GM20000 (cell line): ENCODE data around the gene POLR3GL.
"Not testable (repeated sequence)": the region's sequence is repeated elsewhere in the genome, so short reads cannot be mapped to it uniquely, and the experiment has no call there.

Experiments used
- DNase-seq: peaks from one replicate; pipeline ENCODE4 v3.0.0; 2012; ENCODE audit warnings: low spot score
- TF ChIP-seq, protein P1 (sequence below): IDR thresholded peaks from 2 replicates; pipeline ENCODE4 v1.5.1; 2012; ENCODE audit warnings: mild to moderate bottlenecking, control low read depth; ENCODE audit errors: extremely low read depth, missing control alignments

The POLR3GL gene

GRCh38 chr1:146019231-146020057, 55.0 kb downstream of the POLR3GL start:
- TF ChIP-seq, protein P1, sequence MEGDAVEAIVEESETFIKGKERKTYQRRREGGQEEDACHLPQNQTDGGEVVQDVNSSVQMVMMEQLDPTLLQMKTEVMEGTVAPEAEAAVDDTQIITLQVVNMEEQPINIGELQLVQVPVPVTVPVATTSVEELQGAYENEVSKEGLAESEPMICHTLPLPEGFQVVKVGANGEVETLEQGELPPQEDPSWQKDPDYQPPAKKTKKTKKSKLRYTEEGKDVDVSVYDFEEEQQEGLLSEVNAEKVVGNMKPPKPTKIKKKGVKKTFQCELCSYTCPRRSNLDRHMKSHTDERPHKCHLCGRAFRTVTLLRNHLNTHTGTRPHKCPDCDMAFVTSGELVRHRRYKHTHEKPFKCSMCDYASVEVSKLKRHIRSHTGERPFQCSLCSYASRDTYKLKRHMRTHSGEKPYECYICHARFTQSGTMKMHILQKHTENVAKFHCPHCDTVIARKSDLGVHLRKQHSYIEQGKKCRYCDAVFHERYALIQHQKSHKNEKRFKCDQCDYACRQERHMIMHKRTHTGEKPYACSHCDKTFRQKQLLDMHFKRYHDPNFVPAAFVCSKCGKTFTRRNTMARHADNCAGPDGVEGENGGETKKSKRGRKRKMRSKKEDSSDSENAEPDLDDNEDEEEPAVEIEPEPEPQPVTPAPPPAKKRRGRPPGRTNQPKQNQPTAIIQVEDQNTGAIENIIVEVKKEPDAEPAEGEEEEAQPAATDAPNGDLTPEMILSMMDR, result no peak
- no peak for DNase-seq

DNA sequence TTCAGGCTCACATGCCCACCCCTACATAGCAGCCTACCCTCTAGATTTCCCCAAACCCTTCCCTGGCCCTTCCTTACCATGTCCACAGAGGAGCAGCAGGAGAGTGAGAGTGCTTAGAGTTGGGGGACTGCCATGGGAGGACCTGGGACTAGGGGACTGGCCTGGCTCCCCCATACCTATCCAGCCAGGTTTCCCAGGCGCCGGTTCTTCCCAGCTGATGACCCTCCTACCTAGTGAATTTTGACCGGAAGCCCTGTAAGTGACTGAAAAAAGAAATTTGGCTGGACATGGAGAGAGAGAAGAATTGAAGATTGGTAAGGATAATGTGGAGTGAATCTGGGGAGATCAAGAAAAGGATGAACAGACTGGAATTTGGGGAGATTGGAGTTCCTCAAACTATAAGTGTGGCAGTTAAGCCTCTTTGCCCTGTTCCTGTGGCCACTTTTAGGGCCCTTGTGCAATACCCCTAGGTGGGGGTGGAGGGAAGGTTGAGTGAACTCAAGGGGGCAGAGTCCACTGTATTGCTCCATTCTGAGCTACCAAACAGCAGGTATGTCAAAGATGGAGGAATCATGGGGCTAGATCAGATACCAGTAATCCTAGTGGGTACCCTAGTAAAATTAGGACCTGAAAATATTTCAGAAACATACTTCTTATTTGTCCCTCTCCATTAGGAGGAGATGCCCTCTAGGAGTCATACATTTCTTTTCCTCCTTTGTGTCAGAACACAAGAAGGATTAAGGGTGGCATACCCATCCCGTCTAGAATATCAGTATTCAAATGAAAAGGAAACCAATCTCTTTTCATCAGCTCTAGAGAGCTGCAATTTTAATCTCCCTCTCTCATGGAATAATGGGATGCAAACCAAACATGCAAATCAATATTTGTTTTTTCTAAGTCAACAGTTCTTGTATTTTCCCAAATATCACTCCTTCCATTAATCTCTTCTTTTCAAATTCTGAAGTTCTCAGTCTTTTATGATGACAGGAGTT, 55.9 kb downstream of the POLR3GL start:
- no peak for DNase-seq
- TF ChIP-seq, protein P1, result no peak

- TF ChIP-seq, protein P1, result no peak
- DNase-seq, result no peak
Measured at GRCh38 chr1:146021050-146021445, 56.6 kb downstream of the POLR3GL start.

GRCh38 chr1:146021622-146022402, 57.3 kb downstream of the POLR3GL start, which contains the start of gene HJV:
Gene HJV (minus strand): TSS chr1:146021735. CDS start chr1:146020231, 1,504 bp downstream.
- DNase-seq, result no peak
- TF ChIP-seq, protein P1, result no peak

DNA sequence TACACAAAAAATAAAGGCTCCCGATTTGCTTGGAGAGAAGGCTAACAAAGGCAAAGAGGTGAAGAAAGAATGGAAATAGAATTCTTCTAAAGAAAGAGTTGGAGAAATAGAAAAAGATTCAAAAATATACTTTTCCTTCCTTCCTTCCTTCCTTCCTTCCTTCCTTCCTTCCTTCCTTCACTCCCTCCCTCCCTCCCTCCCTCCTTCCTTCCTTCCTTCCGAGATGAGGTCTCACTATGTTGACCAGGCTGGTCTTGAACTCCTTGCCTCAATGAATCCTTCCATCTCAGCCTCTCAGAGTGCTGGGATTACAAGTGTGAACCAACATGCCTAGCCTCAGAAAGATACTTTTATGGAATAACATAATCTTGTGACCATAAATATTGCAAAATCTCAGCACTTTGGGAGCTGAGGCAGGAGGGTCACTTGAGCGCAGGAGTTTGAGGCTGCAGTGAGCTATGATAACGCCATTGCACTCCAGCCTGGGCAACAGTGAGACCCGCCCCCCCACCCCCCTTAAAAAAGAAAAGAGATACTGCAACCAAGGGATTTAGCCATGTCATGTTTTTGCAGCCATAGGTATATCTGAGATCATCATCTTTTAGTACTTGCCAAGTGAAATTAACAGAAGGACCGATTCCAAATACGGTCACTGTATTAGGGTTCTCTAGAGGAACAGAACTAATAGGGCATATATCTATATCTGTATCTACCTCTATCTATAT, 58.1 kb downstream of the POLR3GL start:
- TF ChIP-seq, protein P1, result no peak
- no peak for DNase-seq

- not testable (repeated sequence) for DNase-seq
Measured at GRCh38 chr1:146025787-146026495, 61.5 kb downstream of the POLR3GL start.

- DNase-seq, result not testable (repeated sequence)
Measured at GRCh38 chr1:146026650-146027049, 62.2 kb downstream of the POLR3GL start.
